Esophagus muscularis mucosa (tissue), 4 donors: ENCODE results near the gene TNFSF4.

ENCODE experiments used
- EP300 ChIP-seq: sonication (generic); formaldehyde crosslinking; IDR thresholded peaks from one replicate; pipeline ENCODE4 v1.6.1; 2017; ENCODE audit warnings: antibody characterized with exemption
- POLR2A ChIP-seq: fragments of 450-650 bp; IDR thresholded peaks from one replicate; pipeline ENCODE4 v1.6.1; 2017; ENCODE audit warnings: antibody characterized with exemption, moderate library complexity, mild to moderate bottlenecking, low read depth
- TF ChIP-seq, protein P1 (sequence below), 3 experiments: fragments of 200-600 bp in 2 of 3; fragments of 450-650 bp in 1 of 3; sonication (generic) in 2 of 3; IDR thresholded peaks; one replicate each; pipeline ENCODE4 v1.5.1; 2017 to 2019; ENCODE audit warnings: antibody characterized with exemption in 3 of 3, mild to moderate bottlenecking in 2 of 3, moderate library complexity in 1 of 3

- TF ChIP-seq, protein P1, sequence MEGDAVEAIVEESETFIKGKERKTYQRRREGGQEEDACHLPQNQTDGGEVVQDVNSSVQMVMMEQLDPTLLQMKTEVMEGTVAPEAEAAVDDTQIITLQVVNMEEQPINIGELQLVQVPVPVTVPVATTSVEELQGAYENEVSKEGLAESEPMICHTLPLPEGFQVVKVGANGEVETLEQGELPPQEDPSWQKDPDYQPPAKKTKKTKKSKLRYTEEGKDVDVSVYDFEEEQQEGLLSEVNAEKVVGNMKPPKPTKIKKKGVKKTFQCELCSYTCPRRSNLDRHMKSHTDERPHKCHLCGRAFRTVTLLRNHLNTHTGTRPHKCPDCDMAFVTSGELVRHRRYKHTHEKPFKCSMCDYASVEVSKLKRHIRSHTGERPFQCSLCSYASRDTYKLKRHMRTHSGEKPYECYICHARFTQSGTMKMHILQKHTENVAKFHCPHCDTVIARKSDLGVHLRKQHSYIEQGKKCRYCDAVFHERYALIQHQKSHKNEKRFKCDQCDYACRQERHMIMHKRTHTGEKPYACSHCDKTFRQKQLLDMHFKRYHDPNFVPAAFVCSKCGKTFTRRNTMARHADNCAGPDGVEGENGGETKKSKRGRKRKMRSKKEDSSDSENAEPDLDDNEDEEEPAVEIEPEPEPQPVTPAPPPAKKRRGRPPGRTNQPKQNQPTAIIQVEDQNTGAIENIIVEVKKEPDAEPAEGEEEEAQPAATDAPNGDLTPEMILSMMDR (IDR thresholded peaks at IDR 0.05), result no peak
- TF ChIP-seq EP300, result no peak
- TF ChIP-seq POLR2A, result no peak
Measured at GRCh38 chr1:173243300-173243699, 36.2 kb upstream of the TNFSF4 start.
